Globus pallidus (tissue), 1 donor: Measurements from ENCODE around the gene ARID1A.
"Not testable (repeated sequence)": the region's sequence is repeated elsewhere in the genome, so short reads cannot be mapped to it uniquely, and the experiment has no call there.

Experiments
- DNase-seq: peaks from one replicate; pipeline ENCODE4 v3.0.0-alpha.2; 2015; ENCODE audit warnings: low spot score

The ARID1A gene

GRCh38 chr1:26695356-26696118, at the start of gene ARID1A:
Gene ARID1A, plus strand, starts transcription at chr1:26696015. Its CDS starts 389 bp downstream, at chr1:26696404.
- DNase-seq = peak; percentile 93

DNA sequence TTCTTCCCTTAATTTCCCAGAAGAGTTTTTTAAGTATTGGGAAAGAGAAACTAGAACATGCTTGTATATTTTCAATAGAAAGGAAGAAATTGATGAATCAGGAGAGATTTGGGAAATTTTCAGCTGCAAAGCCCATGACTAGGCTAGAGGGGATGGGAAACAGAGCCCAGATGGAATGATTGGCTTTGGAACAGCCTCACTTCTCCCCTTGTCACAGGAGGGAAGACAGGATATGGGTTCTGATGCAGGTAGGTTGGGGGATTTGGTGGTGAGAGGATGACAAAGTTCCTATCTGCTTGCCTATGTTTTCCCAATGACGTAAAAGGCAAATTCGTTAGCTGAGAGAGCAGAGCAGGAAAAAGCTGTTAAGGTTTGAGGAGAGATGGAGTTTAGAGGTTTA, 31.0 kb upstream of the ARID1A start:
- no peak for DNase-seq

- DNase-seq = no peak
These were observed 29.0 kb upstream of the ARID1A start for GRCh38 chr1:26666855-26667254.

- DNase-seq = not testable (repeated sequence)
These were observed 27.6 kb upstream of the ARID1A start for GRCh38 chr1:26668106-26668786.

GRCh38 chr1:26677306-26678115, 18.3 kb upstream of the ARID1A start:
- DNase-seq = peak; percentile 65

- no peak for DNase-seq
These were observed 10.9 kb upstream of the ARID1A start for GRCh38 chr1:26684763-26685508.

- no peak for DNase-seq
These were observed 9.0 kb upstream of the ARID1A start for GRCh38 chr1:26686795-26687194.

DNA sequence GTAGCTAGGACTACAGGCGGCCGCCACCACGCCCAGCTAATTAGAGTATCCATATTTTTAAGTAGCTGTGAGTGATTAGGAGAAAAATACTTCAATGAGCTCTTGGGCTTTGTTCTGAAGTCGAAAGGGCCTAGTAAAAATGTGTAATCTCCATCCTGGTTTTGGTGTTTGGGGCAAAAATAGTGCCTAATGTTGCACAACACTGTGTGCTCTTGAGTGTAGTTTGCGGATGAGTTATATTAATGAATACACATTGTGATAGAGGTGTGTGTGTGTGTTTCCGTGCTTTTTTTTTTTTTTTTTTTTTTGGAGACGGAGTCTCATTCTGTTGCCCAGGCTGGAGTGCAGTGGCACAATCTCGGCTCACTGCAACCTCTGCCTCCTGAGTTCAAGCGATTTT, 6.3 kb upstream of the ARID1A start:
- DNase-seq = no peak

- peak; percentile 28 for DNase-seq
These were observed 5.7 kb upstream of the ARID1A start for GRCh38 chr1:26690157-26690556.

DNA sequence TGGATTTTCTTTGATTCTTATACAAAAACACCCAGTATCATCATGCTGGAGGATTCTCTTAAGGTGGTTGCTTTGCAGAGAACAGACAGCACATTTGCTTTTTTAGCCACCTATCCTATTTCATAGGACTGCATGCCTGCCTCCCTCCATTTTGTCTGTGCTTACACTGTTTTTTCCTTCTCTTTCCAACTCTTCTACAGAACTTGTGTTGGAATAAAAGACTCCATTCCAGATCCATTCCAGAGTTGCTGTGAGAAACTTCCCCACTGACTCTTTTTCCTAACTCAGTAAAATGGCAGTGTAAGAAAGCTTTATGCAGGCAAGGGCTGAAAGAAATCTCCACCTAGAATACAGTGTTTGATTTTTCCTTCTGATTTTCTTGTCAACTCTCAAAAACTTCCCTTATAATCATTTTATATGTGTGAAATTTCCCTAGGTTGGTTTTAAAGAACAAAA, 5.2 kb upstream of the ARID1A start:
- DNase-seq = no peak

DNA sequence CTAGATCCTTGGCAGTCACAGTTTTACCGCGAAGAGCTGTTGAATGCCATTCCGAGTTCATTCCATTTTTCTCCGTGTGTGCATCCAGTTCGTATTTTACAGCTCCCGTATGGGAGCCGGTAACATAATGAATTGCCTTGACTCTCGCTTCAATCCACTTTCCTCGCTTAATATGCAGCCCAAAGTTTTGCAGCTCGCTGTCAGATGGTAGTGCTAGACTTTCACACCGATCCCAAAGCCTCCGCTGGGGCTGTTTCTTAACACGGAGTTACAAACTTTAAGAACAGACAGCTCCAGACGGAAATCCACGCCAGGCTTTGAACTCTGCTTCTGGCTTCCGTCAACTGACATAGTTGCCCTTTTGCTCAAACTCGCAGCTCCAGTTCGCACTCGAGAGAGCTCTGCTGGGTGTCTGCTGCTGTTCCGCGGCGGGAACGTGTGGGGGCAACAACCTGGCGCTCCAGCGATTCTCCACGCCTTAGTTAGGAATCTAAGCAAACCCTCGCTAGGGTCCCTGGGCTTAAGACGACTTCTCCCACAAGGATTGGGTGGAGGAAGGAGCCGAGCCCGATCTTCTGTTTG, 3.5 kb upstream of the ARID1A start:
- peak; percentile 89 for DNase-seq

DNA sequence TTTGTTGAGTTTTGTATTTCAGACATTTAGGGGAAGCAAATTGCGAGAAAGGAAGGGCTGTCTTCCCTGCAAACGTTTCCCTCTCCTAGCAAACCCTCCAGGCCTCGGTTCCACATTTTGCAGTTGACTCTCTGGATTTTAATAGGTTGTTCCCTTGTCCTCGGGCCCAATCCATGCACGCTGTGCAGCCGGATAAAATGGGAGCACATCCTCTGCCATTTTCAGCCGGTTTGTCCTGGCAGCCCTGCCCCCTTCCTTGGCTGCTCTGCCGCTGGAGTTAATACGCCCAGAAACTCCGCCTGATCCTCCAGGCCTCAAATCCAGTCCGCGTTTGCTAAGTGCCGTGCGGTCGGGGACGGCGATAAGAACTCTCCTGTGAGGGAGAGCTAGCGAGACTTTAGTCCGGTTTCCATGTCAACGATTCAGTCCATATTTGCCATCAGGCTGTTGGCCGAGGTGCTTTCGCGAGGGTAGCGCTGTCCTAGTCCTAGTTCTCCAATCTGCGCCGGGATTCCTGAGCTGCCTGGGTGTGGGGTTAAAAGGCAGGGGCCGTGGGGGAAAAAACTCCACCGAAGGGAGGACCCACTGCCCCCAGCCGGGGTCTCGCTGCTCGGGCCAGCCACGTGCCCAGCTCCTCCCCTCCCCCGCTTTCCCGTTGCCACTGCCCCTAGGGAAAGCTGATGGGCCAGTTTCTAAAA, 2.9 kb upstream of the ARID1A start:
- peak; percentile 96 for DNase-seq

DNA sequence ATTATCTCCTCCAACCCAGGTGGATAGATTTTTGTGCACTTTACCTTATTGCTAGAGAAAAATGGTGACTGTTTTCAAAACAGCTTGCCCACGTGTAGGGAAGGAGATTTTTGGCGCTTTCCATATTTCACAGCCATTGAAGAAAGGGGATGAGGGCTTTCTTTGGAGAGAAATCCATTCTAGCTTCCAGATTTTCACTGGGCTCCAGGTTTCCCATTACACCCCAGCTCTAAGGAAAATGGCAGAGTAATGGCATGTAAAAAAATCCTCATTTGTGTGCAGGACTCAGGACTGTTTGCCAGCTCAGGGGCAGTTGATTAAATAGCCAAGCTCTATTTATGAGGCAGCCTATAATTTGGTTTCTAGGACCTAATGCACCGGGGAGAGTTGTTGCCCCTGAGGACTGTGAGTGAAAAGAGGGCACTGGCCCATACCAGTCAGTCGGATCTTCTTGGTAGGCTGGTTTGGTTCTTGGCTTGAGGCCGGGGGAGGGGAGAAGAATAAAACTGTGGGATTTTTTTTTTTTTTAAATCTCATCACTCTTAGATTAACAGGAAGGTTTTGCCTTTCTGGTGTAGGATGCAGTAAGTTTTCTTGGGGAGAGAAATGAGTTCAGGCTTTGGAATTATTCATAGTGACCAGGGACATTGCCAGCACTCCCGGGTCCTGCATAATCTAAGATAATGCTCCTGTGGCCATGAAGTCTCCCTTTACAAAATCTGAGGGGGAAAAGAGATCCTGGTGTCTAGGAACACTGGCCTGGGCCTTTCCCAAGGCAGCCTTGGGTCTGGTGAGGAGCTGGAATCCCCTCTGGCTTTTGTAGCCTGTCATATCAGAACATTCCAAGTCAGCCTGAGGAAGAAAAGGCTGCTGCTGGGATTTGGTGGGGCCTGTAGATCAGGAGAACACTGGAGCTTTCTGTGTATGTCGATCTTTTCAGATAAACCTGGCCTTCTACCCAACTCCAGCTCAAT, 1.9 kb upstream of the ARID1A start:
- DNase-seq = peak; percentile 35

- peak; percentile 26 for DNase-seq
These were observed 1.0 kb upstream of the ARID1A start for GRCh38 chr1:26694638-26695355.

DNA sequence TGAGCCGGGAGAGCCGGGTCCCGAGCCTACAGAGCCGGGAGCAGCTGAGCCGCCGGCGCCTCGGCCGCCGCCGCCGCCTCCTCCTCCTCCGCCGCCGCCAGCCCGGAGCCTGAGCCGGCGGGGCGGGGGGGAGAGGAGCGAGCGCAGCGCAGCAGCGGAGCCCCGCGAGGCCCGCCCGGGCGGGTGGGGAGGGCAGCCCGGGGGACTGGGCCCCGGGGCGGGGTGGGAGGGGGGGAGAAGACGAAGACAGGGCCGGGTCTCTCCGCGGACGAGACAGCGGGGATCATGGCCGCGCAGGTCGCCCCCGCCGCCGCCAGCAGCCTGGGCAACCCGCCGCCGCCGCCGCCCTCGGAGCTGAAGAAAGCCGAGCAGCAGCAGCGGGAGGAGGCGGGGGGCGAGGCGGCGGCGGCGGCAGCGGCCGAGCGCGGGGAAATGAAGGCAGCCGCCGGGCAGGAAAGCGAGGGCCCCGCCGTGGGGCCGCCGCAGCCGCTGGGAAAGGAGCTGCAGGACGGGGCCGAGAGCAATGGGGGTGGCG, 371 bp downstream of the ARID1A start:
- no peak for DNase-seq

GRCh38 chr1:26696654-26697430, 1.0 kb downstream of the ARID1A start:
- DNase-seq = no peak

DNA sequence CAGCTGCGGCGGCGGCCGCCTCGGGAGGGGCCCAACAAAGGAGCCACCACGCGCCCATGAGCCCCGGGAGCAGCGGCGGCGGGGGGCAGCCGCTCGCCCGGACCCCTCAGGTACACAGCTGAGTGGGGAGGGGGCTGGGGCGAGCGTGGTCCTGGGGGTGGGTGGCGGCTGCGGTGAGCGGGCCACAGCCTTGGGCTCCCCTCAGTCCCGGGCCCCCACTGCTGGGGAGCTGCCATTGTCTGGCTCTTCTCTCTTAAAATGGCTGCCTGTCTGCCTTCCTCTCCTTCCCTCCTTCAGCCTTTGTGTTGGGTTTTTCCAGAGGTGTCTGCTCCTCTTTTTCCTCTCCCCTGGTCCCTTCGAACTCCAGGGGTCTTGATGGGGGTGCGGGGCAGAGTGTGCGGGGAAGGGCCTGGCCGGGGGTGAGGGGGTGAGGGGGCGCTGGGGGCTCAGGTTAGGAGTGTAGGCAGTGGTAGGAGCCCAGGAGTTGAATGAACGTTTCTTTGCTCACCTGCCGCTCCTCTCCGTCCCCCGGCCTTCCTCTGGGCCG, 1.7 kb downstream of the ARID1A start:
- DNase-seq = no peak
